VCaP (cell line): ENCODE results near the gene ACVRL1.

ENCODE experiments used
- H3K27ac ChIP-seq: fragments of 450-650 bp; 2 replicates; pipeline ENCODE4 v1.5.1; 2017
- TF ChIP-seq, protein P1 (sequence below): fragments of 450-650 bp; conservative IDR thresholded peaks from 2 replicates; pipeline ENCODE4 v1.5.1; 2017; ENCODE audit warnings: mild to moderate bottlenecking, moderate library complexity

ACVRL1 gene

DNA sequence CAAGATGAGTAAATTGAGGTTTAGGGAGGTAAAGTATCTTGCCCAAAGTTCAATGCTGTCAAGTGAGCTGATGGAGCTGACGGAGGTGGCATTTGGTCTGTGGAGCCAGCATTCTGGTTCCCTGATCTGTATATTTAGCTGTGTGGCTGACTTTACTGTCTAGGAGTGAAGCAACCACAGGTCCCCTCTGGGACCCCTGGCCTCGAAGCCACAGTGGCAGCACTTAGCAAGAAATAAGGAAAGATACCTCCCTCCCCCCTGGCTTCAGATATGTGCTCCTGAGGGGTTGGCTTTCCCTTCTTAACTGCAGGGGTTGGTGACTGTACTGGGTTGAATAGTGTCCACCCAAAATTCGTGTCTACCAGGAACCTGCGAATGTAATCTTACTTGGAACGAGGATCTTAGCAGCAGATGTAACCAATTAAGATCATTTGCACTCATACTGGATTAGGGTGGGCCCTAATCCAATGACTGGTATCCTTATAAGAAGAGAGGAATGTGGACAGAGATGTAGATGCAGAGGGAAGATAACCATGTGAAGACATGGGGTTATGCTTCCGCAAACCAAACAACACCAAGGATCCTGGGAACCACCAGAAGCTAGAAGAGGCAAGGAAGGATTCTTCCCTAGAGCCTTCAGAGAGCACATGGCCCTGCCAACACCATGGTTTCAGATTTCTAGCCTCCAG lies 42.2 kb downstream of the ACVRL1 start:
- H3K27ac ChIP-seq, result no peak overlapping the region
- TF ChIP-seq, protein P1, sequence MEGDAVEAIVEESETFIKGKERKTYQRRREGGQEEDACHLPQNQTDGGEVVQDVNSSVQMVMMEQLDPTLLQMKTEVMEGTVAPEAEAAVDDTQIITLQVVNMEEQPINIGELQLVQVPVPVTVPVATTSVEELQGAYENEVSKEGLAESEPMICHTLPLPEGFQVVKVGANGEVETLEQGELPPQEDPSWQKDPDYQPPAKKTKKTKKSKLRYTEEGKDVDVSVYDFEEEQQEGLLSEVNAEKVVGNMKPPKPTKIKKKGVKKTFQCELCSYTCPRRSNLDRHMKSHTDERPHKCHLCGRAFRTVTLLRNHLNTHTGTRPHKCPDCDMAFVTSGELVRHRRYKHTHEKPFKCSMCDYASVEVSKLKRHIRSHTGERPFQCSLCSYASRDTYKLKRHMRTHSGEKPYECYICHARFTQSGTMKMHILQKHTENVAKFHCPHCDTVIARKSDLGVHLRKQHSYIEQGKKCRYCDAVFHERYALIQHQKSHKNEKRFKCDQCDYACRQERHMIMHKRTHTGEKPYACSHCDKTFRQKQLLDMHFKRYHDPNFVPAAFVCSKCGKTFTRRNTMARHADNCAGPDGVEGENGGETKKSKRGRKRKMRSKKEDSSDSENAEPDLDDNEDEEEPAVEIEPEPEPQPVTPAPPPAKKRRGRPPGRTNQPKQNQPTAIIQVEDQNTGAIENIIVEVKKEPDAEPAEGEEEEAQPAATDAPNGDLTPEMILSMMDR, result no peak

DNA sequence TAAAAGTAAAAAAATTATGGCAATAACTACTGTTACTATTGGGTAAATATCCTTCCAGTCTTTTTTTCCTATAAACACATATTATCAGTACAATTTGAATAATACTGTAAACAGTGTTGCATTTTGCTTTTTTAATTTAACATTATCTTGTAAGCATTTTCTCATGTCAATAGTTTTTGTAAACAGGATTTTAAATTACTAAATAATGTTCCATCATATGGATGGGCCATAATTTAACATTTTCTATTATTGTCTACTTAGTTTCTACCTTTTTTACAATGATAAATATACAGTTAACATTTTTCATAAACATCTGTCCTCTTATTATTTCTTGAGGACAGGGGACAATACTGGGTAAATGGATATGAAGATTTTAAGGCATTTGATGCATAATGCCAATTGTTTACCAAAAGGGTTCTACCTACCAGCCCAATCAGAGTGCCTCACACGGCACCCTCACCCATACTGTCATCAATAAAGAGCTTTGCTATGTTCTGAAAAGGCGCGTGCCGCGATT lies 43.4 kb downstream of the ACVRL1 start:
- peak overlapping the region; percentile 95 for H3K27ac ChIP-seq
- TF ChIP-seq, protein P1, result no peak

DNA sequence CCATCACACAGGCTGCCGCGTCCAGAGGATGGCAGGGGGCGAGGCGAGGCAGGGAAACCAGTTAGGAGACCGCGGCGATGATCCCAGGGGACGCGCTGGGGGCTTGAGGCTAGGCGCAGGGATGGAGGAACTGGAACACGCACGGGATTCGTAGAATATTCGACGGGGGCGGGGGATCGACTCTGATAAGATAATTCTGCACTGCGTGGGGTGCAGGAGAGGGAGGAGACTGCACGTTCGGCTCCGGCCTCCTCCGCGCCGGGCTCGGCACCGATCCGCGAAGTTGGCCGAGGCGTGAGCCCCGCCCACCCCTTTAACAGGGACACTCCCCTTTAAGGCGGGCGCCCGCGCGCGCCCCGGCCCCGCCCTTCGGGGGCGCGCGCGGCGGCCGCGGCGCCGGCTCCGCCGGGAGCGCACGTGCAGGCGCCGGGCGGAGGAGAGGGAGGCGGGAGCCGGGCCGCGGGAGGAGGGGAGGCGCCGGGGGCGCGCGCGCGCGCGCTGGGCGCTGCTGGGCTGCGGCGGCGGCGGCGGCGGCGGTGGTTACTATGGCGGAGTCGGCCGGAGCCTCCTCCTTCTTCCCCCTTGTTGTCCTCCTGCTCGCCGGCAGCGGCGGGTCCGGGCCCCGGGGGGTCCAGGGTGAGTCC lies 44.0 kb downstream of the ACVRL1 start, which contains the start of gene ACVR1B:
Gene ACVR1B (plus strand): TSS at position 501 of the 644 bp plus-strand sequence. CDS start 45 bp downstream, at position 546.
- TF ChIP-seq, protein P1, result no peak
- peak within 1 kb of the TSS; percentile 95 for H3K27ac ChIP-seq

DNA sequence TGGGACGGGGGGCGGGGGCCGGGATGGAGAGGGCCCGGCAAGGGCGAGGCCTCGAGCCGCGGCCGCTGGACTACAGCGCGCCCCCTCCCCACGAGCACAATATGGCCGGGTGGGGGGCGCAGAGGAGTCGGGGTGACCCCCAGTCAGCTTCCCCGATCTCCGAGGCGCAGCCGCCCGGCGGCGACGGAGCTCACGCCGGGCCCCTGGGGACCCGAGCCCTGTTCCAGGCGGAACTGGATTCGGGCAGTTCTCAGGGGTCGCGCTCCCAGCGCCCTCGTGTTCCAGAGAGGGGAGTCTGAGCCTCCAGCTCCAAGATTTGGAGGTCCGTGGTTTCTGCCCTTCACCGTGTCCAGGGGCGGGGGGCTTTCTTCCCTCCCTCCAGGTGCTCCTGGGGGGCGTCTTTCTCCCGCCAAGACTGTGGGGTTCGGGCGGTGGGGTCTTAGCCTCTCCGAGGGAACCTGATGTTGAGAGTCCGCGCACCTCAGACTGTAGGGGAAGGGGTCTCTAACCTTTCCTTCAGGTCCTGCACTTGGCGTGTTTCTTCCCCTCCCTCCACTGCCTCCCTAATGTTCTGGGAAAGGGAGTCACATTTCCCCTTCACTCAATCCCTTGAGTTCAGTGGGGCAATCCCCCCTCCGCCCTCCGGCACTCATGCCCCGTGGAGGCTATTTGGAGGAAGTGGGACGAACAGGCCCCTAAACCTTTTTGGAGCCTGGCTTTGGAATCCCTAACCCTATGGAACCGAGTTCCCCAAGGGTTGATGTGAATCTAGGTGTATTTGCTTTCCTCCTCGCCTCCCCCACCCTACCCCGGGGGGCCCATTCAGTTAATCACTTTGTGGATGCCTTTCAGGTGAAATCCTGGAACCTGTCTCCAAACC lies 44.8 kb downstream of the ACVRL1 start:
- H3K27ac ChIP-seq, result peak overlapping the region; percentile 95
- TF ChIP-seq, protein P1, result no peak

DNA sequence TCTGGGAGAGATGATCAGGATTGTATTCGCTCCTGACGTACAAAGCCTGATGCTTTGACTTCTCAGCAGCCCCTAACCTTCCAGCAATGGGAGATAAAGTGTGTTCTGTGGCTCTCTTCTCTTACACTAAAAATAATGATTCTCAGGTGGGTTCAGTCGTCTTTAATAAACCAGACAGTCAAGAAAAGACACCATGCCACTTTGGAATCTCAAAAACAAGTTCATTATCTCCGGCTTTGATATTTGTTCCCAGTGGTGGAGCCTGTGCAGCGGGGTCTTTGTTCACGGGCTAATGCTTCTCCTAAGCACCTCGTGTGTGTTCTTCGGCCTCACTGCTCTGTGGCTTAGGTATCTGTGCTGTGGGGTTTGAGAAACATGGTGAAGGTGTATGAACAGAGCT lies 45.8 kb downstream of the ACVRL1 start:
- TF ChIP-seq, protein P1, result no peak
- peak overlapping the region; percentile 95 for H3K27ac ChIP-seq

DNA sequence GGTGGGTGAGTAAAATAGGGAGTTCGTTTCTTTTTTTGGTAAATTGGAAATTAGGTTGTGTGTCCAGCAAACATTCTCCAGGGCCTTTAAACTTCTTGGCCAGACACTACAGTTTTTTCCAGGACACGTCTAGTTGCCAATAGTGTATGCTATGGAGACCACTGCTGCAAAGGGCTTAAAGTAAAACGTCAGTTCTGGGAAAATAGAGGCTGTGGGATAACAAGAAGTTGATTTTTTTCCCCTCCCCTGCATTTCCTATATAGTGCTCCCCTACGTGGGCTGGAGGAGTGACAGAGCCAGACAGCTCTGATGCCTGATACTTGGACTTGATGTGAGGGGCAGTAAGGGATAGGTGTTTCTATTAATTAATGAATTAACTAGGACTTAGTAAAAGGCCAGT lies 46.6 kb downstream of the ACVRL1 start:
- H3K27ac ChIP-seq, result peak overlapping the region; percentile 95
- TF ChIP-seq, protein P1, result no peak
